Hepatic stellate cell (primary cell): ENCODE data around the gene RAB5IF.
"Not testable (repeated sequence)": the region's sequence is repeated elsewhere in the genome, so short reads cannot be mapped to it uniquely, and the experiment has no call there.

Source experiments
- DNase-seq: peaks from one replicate; pipeline ENCODE4 v3.0.0; 2011; ENCODE audit warnings: low spot score

RAB5IF gene

GRCh38 chr20:36631646-36632045, 26.1 kb downstream of the RAB5IF start:
- DNase-seq = no peak

- no peak for DNase-seq
Observed at GRCh38 chr20:36632147-36632486, 26.5 kb downstream of the RAB5IF start.

GRCh38 chr20:36632487-36633284, 27.1 kb downstream of the RAB5IF start:
- no peak for DNase-seq

- no peak for DNase-seq
Observed at GRCh38 chr20:36633285-36633772, 27.8 kb downstream of the RAB5IF start.

GRCh38 chr20:36634342-36634741, 28.8 kb downstream of the RAB5IF start:
- DNase-seq = no peak

- not testable (repeated sequence) for DNase-seq
Observed at GRCh38 chr20:36638876-36639400, 33.4 kb downstream of the RAB5IF start.

GRCh38 chr20:36641506-36641843, 35.9 kb downstream of the RAB5IF start:
- DNase-seq = no peak

GRCh38 chr20:36642136-36642535, 36.6 kb downstream of the RAB5IF start:
- DNase-seq = no peak

GRCh38 chr20:36644032-36644705, 38.6 kb downstream of the RAB5IF start:
- no peak for DNase-seq

- no peak for DNase-seq
Observed at GRCh38 chr20:36644706-36645095, 39.1 kb downstream of the RAB5IF start.

GRCh38 chr20:36645353-36645752, 39.8 kb downstream of the RAB5IF start:
- no peak for DNase-seq

GRCh38 chr20:36645998-36646397, 40.4 kb downstream of the RAB5IF start, which contains the start of gene SLA2:
Gene SLA2 (minus strand): TSS chr20:36646196. CDS start chr20:36641335, 4,861 bp downstream.
- DNase-seq = no peak

GRCh38 chr20:36646678-36647077, 41.1 kb downstream of the RAB5IF start:
- DNase-seq = no peak

GRCh38 chr20:36647196-36648121, 41.9 kb downstream of the RAB5IF start:
- DNase-seq = no peak

GRCh38 chr20:36653456-36653855, 47.9 kb downstream of the RAB5IF start:
- no peak for DNase-seq

GRCh38 chr20:36654506-36654905, 48.9 kb downstream of the RAB5IF start:
- no peak for DNase-seq

GRCh38 chr20:36655004-36655403, 49.4 kb downstream of the RAB5IF start:
- DNase-seq = no peak

- no peak for DNase-seq
Observed at GRCh38 chr20:36656733-36657132, 51.2 kb downstream of the RAB5IF start.

- no peak for DNase-seq
Observed at GRCh38 chr20:36658300-36658699, 52.7 kb downstream of the RAB5IF start.
